ENCODE results near the gene MARCKSL1. TPM values are rescaled to one million over a fixed set of nuclear protein-coding genes. Genes with fewer than 3 reads are reported as not detected.
A peak's percentile ranks its signal among the peaks of the same experiment; 100 is the strongest.
"Not testable (repeated sequence)": the region's sequence is repeated elsewhere in the genome, so short reads cannot be mapped to it uniquely, and the experiment has no call there.

The MARCKSL1 gene
- total RNA-seq, 6 donors from 2014 or later, result 1.0 to 56.9 (median 9.4) TPM

DNA sequence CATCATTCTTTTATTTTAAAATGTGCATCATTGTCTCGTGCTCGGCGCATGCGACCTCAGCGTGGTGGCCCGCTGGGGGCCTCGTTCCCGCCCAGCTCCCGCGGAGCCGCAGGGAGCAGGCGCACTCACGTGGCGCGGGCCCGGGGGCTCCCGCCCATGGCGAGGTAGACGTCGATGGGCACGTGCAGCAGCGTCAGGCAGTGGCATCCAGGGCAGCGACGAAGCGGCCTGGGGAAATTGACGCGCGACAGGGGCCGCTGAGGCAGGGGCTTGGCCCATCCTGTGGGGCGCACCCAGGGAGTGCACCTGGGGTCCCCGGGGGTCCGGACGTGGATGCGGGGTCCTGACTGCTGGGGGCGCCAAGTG lies 25.3 kb upstream of the MARCKSL1 start:
- Histone ChIP-seq H3K27me3 (peaks cover 0 to 4% (median 0%) of the 10 kb centered on the region in 4 donors), H3K4me3 (peak overlapping the region in 3 of 4 donors; percentile 33 to 47 (median 45)), H3K9me3 (no peaks in the 10 kb centered on the region), H3K36me3 (peaks cover 0 to 31% (median 15%) of the 10 kb centered on the region in 4 donors), H3K4me1 (peaks cover 13 to 24% (median 15%) of the 10 kb centered on the region in 4 donors), H3K27ac (no peak overlapping the region)
- DNase-seq (no peak), ATAC-seq (ENCODE audit: low FRiP score in 2 of 2) (no peak)
- 77 to 78% methylated on average over 21 to 30 of the region's 35 CpGs for WGBS, 2 donors
- TF ChIP-seq POLR2AphosphoS5 (IDR thresholded peaks at IDR 0.05) (no peak), EP300 (IDR thresholded peaks at IDR 0.05) (no peak), POLR2A (IDR thresholded peaks at IDR 0.05) (no peak)
- TF ChIP-seq, protein P1, sequence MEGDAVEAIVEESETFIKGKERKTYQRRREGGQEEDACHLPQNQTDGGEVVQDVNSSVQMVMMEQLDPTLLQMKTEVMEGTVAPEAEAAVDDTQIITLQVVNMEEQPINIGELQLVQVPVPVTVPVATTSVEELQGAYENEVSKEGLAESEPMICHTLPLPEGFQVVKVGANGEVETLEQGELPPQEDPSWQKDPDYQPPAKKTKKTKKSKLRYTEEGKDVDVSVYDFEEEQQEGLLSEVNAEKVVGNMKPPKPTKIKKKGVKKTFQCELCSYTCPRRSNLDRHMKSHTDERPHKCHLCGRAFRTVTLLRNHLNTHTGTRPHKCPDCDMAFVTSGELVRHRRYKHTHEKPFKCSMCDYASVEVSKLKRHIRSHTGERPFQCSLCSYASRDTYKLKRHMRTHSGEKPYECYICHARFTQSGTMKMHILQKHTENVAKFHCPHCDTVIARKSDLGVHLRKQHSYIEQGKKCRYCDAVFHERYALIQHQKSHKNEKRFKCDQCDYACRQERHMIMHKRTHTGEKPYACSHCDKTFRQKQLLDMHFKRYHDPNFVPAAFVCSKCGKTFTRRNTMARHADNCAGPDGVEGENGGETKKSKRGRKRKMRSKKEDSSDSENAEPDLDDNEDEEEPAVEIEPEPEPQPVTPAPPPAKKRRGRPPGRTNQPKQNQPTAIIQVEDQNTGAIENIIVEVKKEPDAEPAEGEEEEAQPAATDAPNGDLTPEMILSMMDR (IDR thresholded peaks at IDR 0.05), result no peak

DNA sequence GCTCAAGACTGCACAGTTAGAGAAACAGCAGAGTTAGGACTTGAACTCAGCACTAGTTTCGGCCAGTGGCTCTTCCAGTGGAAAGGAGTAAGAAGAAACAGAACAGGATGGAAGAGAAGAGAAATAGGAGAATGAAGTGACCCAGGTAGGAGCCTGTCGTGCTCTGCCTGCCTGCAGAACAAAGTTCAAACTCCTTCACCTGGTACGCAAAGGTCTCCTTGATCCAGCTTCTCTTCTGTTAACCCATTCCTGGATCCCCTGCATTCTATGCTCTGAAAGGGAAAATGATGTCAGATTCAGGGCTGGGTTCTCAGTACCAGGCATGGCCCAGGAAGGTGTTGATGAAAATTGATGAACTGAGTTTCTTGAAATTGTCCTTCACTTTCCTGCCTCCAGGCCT lies 22.4 kb upstream of the MARCKSL1 start:
- H3K27me3 ChIP-seq, result peaks cover 0 to 4% (median 0%) of the 10 kb centered on the region in 4 donors
- no peak overlapping the region for H3K27ac ChIP-seq
- no peaks in the 10 kb centered on the region for H3K9me3 ChIP-seq
- DNase-seq (no peak), ATAC-seq (ENCODE audit: low FRiP score in 2 of 2) (no peak)
- no peak overlapping the region for H3K4me3 ChIP-seq
- WGBS, 2 donors, result 81 to 93% methylated on average over 3 of the region's 3 CpGs
- peaks cover 0 to 5% (median 1%) of the 10 kb centered on the region in 4 donors for H3K36me3 ChIP-seq
- peaks cover 17 to 33% (median 22%) of the 10 kb centered on the region in 4 donors for H3K4me1 ChIP-seq
- TF ChIP-seq POLR2A (IDR thresholded peaks at IDR 0.05), result no peak
- no peak for TF ChIP-seq POLR2AphosphoS5 (IDR thresholded peaks at IDR 0.05)
- no peak for TF ChIP-seq EP300 (IDR thresholded peaks at IDR 0.05)
- TF ChIP-seq, protein P1 (IDR thresholded peaks at IDR 0.05), result no peak

DNA sequence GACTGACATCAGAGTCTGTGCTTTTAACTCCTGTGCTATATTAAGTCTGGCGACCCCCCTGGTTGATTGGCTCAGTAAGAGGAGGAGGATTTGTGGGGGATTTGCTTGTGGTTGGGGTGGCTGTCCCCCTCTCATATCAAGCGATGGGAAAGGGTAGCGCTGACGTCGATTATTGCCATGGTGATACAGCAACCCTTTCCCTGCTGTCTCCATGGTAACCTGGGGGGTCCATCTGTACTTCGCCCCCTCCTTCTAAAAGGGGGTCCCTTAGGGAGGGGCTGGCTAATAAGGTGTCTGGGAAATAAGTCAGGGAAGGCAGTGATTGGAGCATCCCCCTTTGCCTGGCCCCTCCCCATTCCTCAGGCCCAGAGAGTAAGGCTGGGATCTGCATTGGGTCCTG lies 21.6 kb upstream of the MARCKSL1 start:
- H3K27me3 ChIP-seq, result peaks cover 0 to 4% (median 0%) of the 10 kb centered on the region in 4 donors
- H3K36me3 ChIP-seq, result no peaks in the 10 kb centered on the region
- H3K27ac ChIP-seq, result no peak overlapping the region
- ATAC-seq (ENCODE audit: low FRiP score in 2 of 2) (no peak), DNase-seq (no peak)
- TF ChIP-seq, protein P1 (IDR thresholded peaks at IDR 0.05), result no peak
- TF ChIP-seq POLR2AphosphoS5 (IDR thresholded peaks at IDR 0.05) (no peak), POLR2A (IDR thresholded peaks at IDR 0.05) (no peak), EP300 (IDR thresholded peaks at IDR 0.05) (no peak)
- 77 to 83% methylated on average over 1 to 6 of the region's 6 CpGs for WGBS, 2 donors
- no peaks in the 10 kb centered on the region for H3K9me3 ChIP-seq
- peaks cover 26 to 39% (median 30%) of the 10 kb centered on the region in 4 donors for H3K4me1 ChIP-seq
- H3K4me3 ChIP-seq, result no peak overlapping the region

DNA sequence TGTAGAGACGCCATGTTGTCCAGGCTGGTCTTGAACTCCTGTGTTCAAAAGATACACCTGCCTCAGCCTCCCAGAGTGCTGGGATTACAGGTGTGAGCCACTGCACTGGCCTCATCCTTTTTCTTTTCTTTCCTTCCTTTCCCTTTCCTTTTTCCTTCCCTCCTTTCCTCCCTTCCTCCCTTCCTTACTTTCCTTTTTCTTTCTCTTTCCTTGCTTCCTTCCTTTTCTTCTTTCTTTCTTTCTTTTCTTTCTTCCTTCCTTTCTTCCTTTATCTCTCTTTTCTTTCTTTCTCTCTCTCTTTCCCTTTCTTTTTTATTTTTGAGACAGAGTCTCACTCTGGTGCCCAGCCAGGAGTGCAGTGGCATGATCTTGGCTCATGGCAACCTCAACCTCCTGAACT lies 20.4 kb upstream of the MARCKSL1 start:
- Histone ChIP-seq H3K4me3 (no peak overlapping the region), H3K9me3 (no peaks in the 10 kb centered on the region), H3K27ac (no peak overlapping the region), H3K27me3 (no peaks in the 10 kb centered on the region), H3K36me3 (no peaks in the 10 kb centered on the region), H3K4me1 (peaks cover 23 to 37% (median 26%) of the 10 kb centered on the region in 4 donors)
- DNase-seq (no peak), ATAC-seq (ENCODE audit: low FRiP score in 2 of 2) (no peak)
- TF ChIP-seq POLR2A (IDR thresholded peaks at IDR 0.05), result no peak
- no peak for TF ChIP-seq POLR2AphosphoS5 (IDR thresholded peaks at IDR 0.05)
- no peak for TF ChIP-seq EP300 (IDR thresholded peaks at IDR 0.05)
- TF ChIP-seq, protein P1 (IDR thresholded peaks at IDR 0.05), result no peak
- WGBS, 2 donors, result 90 to 95% methylated on average over 1 of the region's 1 CpG

DNA sequence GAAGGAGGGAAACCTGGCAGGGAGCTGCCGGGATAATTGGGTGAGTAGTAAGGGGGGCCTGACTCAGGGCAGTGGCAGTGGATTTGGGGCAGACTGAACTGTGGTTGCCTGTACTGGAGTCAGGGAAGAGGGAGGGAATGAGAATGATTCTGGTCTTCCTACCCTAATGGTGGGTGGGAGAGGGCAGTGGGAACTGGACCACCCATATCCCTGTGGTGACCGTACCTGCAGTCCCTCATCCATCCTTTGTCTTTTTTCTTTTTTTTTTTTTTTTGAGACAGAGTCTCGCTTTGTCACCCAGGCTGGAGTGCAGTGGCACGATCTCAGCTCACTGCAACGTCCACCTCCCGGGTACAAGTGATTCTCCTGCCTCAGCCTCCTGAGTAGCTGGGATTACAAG lies 19.7 kb upstream of the MARCKSL1 start:
- not testable (repeated sequence) for H3K27ac ChIP-seq; H3K27me3 ChIP-seq; H3K36me3 ChIP-seq; H3K9me3 ChIP-seq; DNase-seq; ATAC-seq (ENCODE audit: low FRiP score in 2 of 2); H3K4me3 ChIP-seq
- 95 to 97% methylated on average over 6 of the region's 6 CpGs for WGBS, 2 donors
- H3K4me1 ChIP-seq, result peaks cover 22 to 37% (median 25%) of the 10 kb centered on the region in 4 donors

Data from upper lobe of left lung (tissue), 6 donors.